Glutamatergic neuron (in vitro differentiated cells): Measurements from ENCODE around the gene SEMA4D. TPM values are rescaled to one million over a fixed set of nuclear protein-coding genes. Genes with fewer than 3 reads are reported as not detected.

Source experiments
- DNase-seq: peaks from one replicate; pipeline ENCODE4 v3.0.0; 2022
- H3K27ac Mint-ChIP-seq: one replicate; pipeline ENCODE4 v1.8.0; 2020; ENCODE audit warnings: mild to moderate bottlenecking, mixed read lengths, inconsistent platforms; ENCODE audit not compliant: unreplicated experiment
- H3K27me3 Mint-ChIP-seq: one replicate; pipeline ENCODE4 v1.8.0; 2020; ENCODE audit warnings: mild to moderate bottlenecking, moderate library complexity, mixed read lengths, inconsistent platforms; ENCODE audit not compliant: unreplicated experiment
- H3K36me3 Mint-ChIP-seq: one replicate; pipeline ENCODE4 v1.8.0; 2020; ENCODE audit warnings: mild to moderate bottlenecking, mixed read lengths, inconsistent platforms; ENCODE audit not compliant: unreplicated experiment
- H3K4me1 Mint-ChIP-seq: one replicate; pipeline ENCODE4 v1.8.0; 2020; ENCODE audit warnings: mild to moderate bottlenecking, low read depth, mixed read lengths, inconsistent platforms; ENCODE audit not compliant: unreplicated experiment
- H3K4me3 Mint-ChIP-seq: one replicate; pipeline ENCODE4 v1.8.0; 2020; ENCODE audit warnings: mild to moderate bottlenecking, mixed read lengths, inconsistent platforms; ENCODE audit not compliant: unreplicated experiment
- H3K9me3 Mint-ChIP-seq: one replicate; pipeline ENCODE4 v1.8.0; 2020; ENCODE audit warnings: mild to moderate bottlenecking, moderate library complexity, mixed read lengths, inconsistent platforms; ENCODE audit not compliant: unreplicated experiment
- CTCF ChIP-seq: fragments of 200-600 bp; sonication (generic); IDR thresholded peaks from one replicate; pipeline ENCODE4 v1.5.0; 2021; ENCODE audit not compliant: partially characterized antibody, unreplicated experiment
- total RNA-seq: library from RNA; stranded (reverse); fragmentation: NEBNext Ultra II Directional; extraction: Animal tissue kit (Norgen Biotek cat#: 25700); gene quantifications from one replicate; pipeline ENCODE4 v1.2.1, GENCODE V29; 2021; ENCODE audit not compliant: unreplicated experiment

Gene SEMA4D
- total RNA-seq, 1 donor from 2014 or later = 192 TPM

GRCh38 chr9:89513837-89514236 lies 15.9 kb upstream of the SEMA4D start:
- Mint-ChIP-seq H3K4me1 (no peaks in the 10 kb centered on the region), H3K27ac (no peak overlapping the region), H3K4me3 (no peak overlapping the region), H3K27me3 (no peaks in the 10 kb centered on the region), H3K9me3 (peaks cover 2% of the 10 kb centered on the region), H3K36me3 (peaks cover 5% of the 10 kb centered on the region)
- TF ChIP-seq CTCF = no peak
- DNase-seq = no peak

GRCh38 chr9:89512382-89512781 lies 14.5 kb upstream of the SEMA4D start:
- Mint-ChIP-seq H3K27me3 (no peaks in the 10 kb centered on the region), H3K4me1 (no peaks in the 10 kb centered on the region), H3K9me3 (peaks cover 2% of the 10 kb centered on the region), H3K4me3 (no peak overlapping the region), H3K27ac (no peak overlapping the region), H3K36me3 (peaks cover 5% of the 10 kb centered on the region)
- TF ChIP-seq CTCF = no peak
- no peak for DNase-seq

GRCh38 chr9:89508951-89509615 lies 11.2 kb upstream of the SEMA4D start:
- H3K27ac Mint-ChIP-seq = no peak overlapping the region
- peaks cover 2% of the 10 kb centered on the region for H3K9me3 Mint-ChIP-seq
- H3K4me1 Mint-ChIP-seq = peaks cover 4% of the 10 kb centered on the region
- no peak for DNase-seq
- H3K27me3 Mint-ChIP-seq = no peaks in the 10 kb centered on the region
- H3K36me3 Mint-ChIP-seq = peaks cover 5% of the 10 kb centered on the region
- H3K4me3 Mint-ChIP-seq = no peak overlapping the region
- no peak for TF ChIP-seq CTCF

GRCh38 chr9:89505911-89506310 lies 8.0 kb upstream of the SEMA4D start:
- DNase-seq = no peak
- H3K36me3 Mint-ChIP-seq = peaks cover 5% of the 10 kb centered on the region
- peaks cover 4% of the 10 kb centered on the region for H3K9me3 Mint-ChIP-seq
- H3K4me1 Mint-ChIP-seq = peaks cover 4% of the 10 kb centered on the region
- TF ChIP-seq CTCF = no peak
- no peak overlapping the region for H3K4me3 Mint-ChIP-seq
- H3K27me3 Mint-ChIP-seq = peaks cover 2% of the 10 kb centered on the region
- no peak overlapping the region for H3K27ac Mint-ChIP-seq

- Mint-ChIP-seq H3K27ac (no peak overlapping the region), H3K27me3 (peaks cover 2% of the 10 kb centered on the region), H3K9me3 (peaks cover 4% of the 10 kb centered on the region), H3K36me3 (peaks cover 5% of the 10 kb centered on the region), H3K4me3 (no peak overlapping the region), H3K4me1 (peaks cover 4% of the 10 kb centered on the region)
- no peak for TF ChIP-seq CTCF
- no peak for DNase-seq
Measured at GRCh38 chr9:89505048-89505447, 7.1 kb upstream of the SEMA4D start.
